Measurements from ENCODE around the gene PTS.

DNA sequence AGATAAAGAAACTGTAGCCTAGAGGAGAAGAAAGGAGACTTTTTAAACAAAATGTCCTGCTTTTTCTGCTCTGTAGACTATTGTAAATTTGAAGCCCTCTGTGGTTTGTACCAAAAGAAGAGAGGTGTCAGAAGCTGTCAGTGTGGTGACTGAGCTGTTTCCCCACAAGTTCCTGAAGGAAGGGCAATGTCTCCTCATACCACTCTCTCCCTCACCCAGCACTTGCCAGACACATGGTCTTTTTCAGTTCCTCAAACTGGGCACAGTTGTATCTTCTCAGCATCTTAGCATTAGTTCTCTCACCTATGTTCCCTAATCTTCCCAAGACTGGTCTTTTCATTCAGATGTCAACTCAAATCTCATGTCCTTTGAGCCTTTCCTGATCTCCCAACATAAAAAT, 46.6 kb upstream of the PTS start:
- TF ChIP-seq, protein P1, sequence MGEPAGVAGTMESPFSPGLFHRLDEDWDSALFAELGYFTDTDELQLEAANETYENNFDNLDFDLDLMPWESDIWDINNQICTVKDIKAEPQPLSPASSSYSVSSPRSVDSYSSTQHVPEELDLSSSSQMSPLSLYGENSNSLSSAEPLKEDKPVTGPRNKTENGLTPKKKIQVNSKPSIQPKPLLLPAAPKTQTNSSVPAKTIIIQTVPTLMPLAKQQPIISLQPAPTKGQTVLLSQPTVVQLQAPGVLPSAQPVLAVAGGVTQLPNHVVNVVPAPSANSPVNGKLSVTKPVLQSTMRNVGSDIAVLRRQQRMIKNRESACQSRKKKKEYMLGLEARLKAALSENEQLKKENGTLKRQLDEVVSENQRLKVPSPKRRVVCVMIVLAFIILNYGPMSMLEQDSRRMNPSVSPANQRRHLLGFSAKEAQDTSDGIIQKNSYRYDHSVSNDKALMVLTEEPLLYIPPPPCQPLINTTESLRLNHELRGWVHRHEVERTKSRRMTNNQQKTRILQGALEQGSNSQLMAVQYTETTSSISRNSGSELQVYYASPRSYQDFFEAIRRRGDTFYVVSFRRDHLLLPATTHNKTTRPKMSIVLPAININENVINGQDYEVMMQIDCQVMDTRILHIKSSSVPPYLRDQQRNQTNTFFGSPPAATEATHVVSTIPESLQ (CRISPR knock-in tag; IDR thresholded peaks at IDR 0.05) = no peak
- TF ChIP-seq FOXJ3 (CRISPR knock-in tag; IDR thresholded peaks at IDR 0.05; ENCODE audit: borderline replicate concordance) = no peak
- TF ChIP-seq, protein P2, sequence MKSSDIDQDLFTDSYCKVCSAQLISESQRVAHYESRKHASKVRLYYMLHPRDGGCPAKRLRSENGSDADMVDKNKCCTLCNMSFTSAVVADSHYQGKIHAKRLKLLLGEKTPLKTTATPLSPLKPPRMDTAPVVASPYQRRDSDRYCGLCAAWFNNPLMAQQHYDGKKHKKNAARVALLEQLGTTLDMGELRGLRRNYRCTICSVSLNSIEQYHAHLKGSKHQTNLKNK (CRISPR knock-in tag; IDR thresholded peaks at IDR 0.05) = no peak
- TF ChIP-seq, protein P3, sequence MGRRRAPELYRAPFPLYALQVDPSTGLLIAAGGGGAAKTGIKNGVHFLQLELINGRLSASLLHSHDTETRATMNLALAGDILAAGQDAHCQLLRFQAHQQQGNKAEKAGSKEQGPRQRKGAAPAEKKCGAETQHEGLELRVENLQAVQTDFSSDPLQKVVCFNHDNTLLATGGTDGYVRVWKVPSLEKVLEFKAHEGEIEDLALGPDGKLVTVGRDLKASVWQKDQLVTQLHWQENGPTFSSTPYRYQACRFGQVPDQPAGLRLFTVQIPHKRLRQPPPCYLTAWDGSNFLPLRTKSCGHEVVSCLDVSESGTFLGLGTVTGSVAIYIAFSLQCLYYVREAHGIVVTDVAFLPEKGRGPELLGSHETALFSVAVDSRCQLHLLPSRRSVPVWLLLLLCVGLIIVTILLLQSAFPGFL (CRISPR knock-in tag; IDR thresholded peaks at IDR 0.05; ENCODE audit: borderline replicate concordance) = no peak
- TF ChIP-seq, protein P4, sequence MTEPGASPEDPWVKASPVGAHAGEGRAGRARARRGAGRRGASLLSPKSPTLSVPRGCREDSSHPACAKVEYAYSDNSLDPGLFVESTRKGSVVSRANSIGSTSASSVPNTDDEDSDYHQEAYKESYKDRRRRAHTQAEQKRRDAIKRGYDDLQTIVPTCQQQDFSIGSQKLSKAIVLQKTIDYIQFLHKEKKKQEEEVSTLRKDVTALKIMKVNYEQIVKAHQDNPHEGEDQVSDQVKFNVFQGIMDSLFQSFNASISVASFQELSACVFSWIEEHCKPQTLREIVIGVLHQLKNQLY (CRISPR knock-in tag; IDR thresholded peaks at IDR 0.05) = no peak
- TF ChIP-seq GABPB1 (CRISPR knock-in tag; IDR thresholded peaks at IDR 0.05) = no peak
- no peak for TF ChIP-seq JAZF1 (CRISPR knock-in tag; IDR thresholded peaks at IDR 0.05)
- TF ChIP-seq, protein P5, sequence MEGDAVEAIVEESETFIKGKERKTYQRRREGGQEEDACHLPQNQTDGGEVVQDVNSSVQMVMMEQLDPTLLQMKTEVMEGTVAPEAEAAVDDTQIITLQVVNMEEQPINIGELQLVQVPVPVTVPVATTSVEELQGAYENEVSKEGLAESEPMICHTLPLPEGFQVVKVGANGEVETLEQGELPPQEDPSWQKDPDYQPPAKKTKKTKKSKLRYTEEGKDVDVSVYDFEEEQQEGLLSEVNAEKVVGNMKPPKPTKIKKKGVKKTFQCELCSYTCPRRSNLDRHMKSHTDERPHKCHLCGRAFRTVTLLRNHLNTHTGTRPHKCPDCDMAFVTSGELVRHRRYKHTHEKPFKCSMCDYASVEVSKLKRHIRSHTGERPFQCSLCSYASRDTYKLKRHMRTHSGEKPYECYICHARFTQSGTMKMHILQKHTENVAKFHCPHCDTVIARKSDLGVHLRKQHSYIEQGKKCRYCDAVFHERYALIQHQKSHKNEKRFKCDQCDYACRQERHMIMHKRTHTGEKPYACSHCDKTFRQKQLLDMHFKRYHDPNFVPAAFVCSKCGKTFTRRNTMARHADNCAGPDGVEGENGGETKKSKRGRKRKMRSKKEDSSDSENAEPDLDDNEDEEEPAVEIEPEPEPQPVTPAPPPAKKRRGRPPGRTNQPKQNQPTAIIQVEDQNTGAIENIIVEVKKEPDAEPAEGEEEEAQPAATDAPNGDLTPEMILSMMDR (IDR thresholded peaks at IDR 0.05) = no peak
- TF ChIP-seq, protein P6, sequence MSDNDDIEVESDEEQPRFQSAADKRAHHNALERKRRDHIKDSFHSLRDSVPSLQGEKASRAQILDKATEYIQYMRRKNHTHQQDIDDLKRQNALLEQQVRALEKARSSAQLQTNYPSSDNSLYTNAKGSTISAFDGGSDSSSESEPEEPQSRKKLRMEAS (CRISPR knock-in tag; IDR thresholded peaks at IDR 0.05) = no peak
- no peak for TF ChIP-seq ZNF232 (CRISPR knock-in tag; IDR thresholded peaks at IDR 0.05)
